SK-N-MC (cell line): ENCODE data around the gene SLC7A11.

Experiments used
- EZH2 ChIP-seq: fragments of 200-600 bp; sonication (generic); IDR thresholded peaks from one replicate; pipeline ENCODE4 v1.6.1; 2017; ENCODE audit warnings: antibody characterized with exemption
- FOXP2 ChIP-seq: optimal IDR thresholded peaks from 2 replicates; pipeline ENCODE3; 2011; ENCODE audit warnings: mild to moderate bottlenecking, moderate library complexity; ENCODE audit not compliant: insufficient read depth; ENCODE audit errors: extremely low read length, control extremely low read depth
- POLR2AphosphoS5 ChIP-seq: IDR thresholded peaks from 2 replicates; pipeline ENCODE4 v1.6.1; 2012; ENCODE audit warnings: mild to moderate bottlenecking, low read depth, low read length, borderline replicate concordance

- TF ChIP-seq POLR2AphosphoS5 (no peak), EZH2 (no peak), FOXP2 (no peak)
Measured at GRCh38 chr4:138275963-138276621, 33.9 kb upstream of the SLC7A11 start.
